ENCODE measurements around the gene HRH1. TPM values are rescaled to one million over a fixed set of nuclear protein-coding genes. Genes with fewer than 3 reads are reported as not detected.

Gene HRH1
- total and polyA plus RNA-seq, 10 of the 15 experiments (the other 5 are each of a cell fraction or from before 2014, with no cell fraction given): not detected

DNA sequence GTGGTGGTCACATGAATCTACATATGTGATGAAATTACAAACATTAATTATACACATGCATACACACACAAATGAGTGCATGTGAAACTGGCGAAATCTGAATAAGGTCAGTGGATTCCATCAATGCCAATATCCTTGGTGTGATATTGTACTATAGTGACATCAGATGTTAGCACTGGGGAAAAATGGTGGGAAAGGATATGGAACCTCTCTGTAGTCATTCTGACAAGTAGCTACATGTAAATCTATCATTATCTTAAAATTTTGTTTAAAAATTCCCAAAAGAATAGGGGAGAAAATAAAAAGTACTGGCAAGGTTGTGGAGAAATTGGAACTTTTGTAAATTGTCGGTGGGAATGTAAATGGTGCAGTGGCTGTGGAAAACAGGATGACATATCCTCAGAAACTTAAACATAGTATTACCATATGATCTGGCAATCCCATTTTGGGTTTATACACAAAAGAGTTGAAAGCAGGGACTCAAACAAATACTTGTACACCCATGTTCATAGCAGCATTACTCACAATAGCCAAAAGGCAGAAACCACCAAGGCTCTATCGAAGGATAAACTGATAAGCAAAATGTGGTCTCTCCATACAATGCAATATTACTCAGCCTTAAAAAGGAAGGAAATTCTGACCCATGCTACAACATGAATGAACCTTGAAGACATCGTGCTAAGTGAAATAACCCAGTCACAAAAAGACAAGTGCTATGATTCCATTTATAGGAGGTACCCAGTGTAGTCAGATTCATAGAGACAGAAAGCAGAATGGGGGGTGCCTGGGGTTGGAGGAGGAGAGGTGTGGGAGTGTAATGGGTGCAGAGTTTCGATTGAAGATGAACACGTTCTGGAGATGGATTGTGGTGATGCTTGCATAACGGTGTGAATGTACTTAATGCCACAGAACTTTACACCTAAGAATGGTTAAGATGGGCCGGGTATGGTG, 25.3 kb upstream of the HRH1 start (continued):
- TF ChIP-seq, protein P1, sequence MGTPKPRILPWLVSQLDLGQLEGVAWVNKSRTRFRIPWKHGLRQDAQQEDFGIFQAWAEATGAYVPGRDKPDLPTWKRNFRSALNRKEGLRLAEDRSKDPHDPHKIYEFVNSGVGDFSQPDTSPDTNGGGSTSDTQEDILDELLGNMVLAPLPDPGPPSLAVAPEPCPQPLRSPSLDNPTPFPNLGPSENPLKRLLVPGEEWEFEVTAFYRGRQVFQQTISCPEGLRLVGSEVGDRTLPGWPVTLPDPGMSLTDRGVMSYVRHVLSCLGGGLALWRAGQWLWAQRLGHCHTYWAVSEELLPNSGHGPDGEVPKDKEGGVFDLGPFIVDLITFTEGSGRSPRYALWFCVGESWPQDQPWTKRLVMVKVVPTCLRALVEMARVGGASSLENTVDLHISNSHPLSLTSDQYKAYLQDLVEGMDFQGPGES (IDR thresholded peaks at IDR 0.05): no peak
- TF ChIP-seq RELA (IDR thresholded peaks at IDR 0.05; ENCODE audit: borderline replicate concordance, partially characterized antibody) (no peak), HDGF (IDR thresholded peaks at IDR 0.05) (no peak), RB1 (IDR thresholded peaks at IDR 0.05; ENCODE audit: borderline replicate concordance) (no peak), ZBED1 (IDR thresholded peaks at IDR 0.05; ENCODE audit: borderline replicate concordance) (no peak), BCLAF1 (IDR thresholded peaks at IDR 0.05) (no peak), GATAD2B (conservative IDR thresholded peaks at IDR 0.05; ENCODE audit: low read depth) (no peak)
- TF ChIP-seq, protein P2, sequence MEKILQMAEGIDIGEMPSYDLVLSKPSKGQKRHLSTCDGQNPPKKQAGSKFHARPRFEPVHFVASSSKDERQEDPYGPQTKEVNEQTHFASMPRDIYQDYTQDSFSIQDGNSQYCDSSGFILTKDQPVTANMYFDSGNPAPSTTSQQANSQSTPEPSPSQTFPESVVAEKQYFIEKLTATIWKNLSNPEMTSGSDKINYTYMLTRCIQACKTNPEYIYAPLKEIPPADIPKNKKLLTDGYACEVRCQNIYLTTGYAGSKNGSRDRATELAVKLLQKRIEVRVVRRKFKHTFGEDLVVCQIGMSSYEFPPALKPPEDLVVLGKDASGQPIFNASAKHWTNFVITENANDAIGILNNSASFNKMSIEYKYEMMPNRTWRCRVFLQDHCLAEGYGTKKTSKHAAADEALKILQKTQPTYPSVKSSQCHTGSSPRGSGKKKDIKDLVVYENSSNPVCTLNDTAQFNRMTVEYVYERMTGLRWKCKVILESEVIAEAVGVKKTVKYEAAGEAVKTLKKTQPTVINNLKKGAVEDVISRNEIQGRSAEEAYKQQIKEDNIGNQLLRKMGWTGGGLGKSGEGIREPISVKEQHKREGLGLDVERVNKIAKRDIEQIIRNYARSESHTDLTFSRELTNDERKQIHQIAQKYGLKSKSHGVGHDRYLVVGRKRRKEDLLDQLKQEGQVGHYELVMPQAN (conservative IDR thresholded peaks at IDR 0.05): no peak
